Osteocyte (in vitro differentiated cells): Measurements from ENCODE around the gene RGS13. TPM values are rescaled to one million over a fixed set of nuclear protein-coding genes. Genes with fewer than 3 reads are reported as not detected.

Experiments used
- DNase-seq: peaks from one replicate; pipeline ENCODE4 v3.0.0; 2021; ENCODE audit warnings: mixed read lengths; ENCODE audit not compliant: unreplicated experiment; ENCODE audit errors: extremely low spot score
- H3K27ac Mint-ChIP-seq: one replicate; pipeline ENCODE4 v1.8.0; 2021; ENCODE audit warnings: mild to moderate bottlenecking, mixed read lengths; ENCODE audit not compliant: unreplicated experiment
- H3K27me3 Mint-ChIP-seq: one replicate; pipeline ENCODE4 v1.8.0; 2021; ENCODE audit warnings: mixed read lengths; ENCODE audit not compliant: unreplicated experiment
- H3K36me3 Mint-ChIP-seq: one replicate; pipeline ENCODE4 v1.8.0; 2021; ENCODE audit warnings: mixed read lengths; ENCODE audit not compliant: unreplicated experiment
- H3K4me1 Mint-ChIP-seq: one replicate; pipeline ENCODE4 v1.8.0; 2021; ENCODE audit warnings: mixed read lengths; ENCODE audit not compliant: unreplicated experiment
- H3K4me3 Mint-ChIP-seq: one replicate; pipeline ENCODE4 v1.8.0; 2021; ENCODE audit warnings: mild to moderate bottlenecking, moderate library complexity, mixed read lengths; ENCODE audit not compliant: unreplicated experiment
- H3K9me3 Mint-ChIP-seq: one replicate; pipeline ENCODE4 v1.8.0; 2021; ENCODE audit warnings: mixed read lengths; ENCODE audit not compliant: unreplicated experiment
- CTCF ChIP-seq: fragments of 200-600 bp; sonication (generic); IDR thresholded peaks from 2 replicates; pipeline ENCODE4 v1.5.0; 2021; ENCODE audit warnings: antibody characterized with exemption, mild to moderate bottlenecking, moderate library complexity
- total RNA-seq: library from RNA; stranded (reverse); gene quantifications from 2 replicates; pipeline ENCODE4 v1.2.1, GENCODE V29; 2021

Gene RGS13
- total RNA-seq, 1 donor from 2014 or later, result not detected

GRCh38 chr1:192592517-192592916 lies 43.4 kb upstream of the RGS13 start:
- H3K27me3 Mint-ChIP-seq, result no peaks in the 10 kb centered on the region
- DNase-seq, result no peak
- no peaks in the 10 kb centered on the region for H3K4me1 Mint-ChIP-seq
- no peak overlapping the region for H3K4me3 Mint-ChIP-seq
- H3K9me3 Mint-ChIP-seq, result no peaks in the 10 kb centered on the region
- TF ChIP-seq CTCF, result no peak
- H3K36me3 Mint-ChIP-seq, result no peaks in the 10 kb centered on the region
- H3K27ac Mint-ChIP-seq, result no peak overlapping the region

- DNase-seq, result no peak
- Mint-ChIP-seq H3K27me3 (no peaks in the 10 kb centered on the region), H3K4me1 (no peaks in the 10 kb centered on the region), H3K9me3 (no peaks in the 10 kb centered on the region), H3K27ac (no peak overlapping the region), H3K36me3 (no peaks in the 10 kb centered on the region), H3K4me3 (no peak overlapping the region)
- TF ChIP-seq CTCF, result no peak
Observed at GRCh38 chr1:192592981-192593708, 42.8 kb upstream of the RGS13 start.

DNA sequence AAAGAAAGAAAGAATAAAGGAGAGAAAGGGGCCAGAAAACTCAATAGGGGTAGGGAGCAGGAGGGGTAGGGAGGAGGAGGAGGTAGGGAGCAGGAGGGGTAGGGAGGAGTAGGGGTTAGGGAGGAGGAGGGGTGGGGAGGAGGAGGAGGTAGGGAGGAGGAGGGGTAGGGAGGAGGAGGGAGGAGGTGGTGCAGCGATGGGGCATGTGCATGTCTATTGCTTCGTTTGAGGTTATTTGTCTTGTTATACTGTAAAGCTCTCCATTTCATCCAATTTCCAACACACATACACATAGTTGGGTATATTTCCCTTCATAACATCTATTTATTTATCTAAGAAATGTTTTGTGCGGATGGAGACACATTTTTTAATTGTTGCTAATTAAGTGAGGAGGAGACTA lies 40.6 kb upstream of the RGS13 start:
- Mint-ChIP-seq H3K9me3 (no peaks in the 10 kb centered on the region), H3K36me3 (no peaks in the 10 kb centered on the region), H3K4me1 (no peaks in the 10 kb centered on the region), H3K4me3 (no peak overlapping the region), H3K27ac (no peak overlapping the region), H3K27me3 (no peaks in the 10 kb centered on the region)
- DNase-seq, result no peak
- no peak for TF ChIP-seq CTCF

DNA sequence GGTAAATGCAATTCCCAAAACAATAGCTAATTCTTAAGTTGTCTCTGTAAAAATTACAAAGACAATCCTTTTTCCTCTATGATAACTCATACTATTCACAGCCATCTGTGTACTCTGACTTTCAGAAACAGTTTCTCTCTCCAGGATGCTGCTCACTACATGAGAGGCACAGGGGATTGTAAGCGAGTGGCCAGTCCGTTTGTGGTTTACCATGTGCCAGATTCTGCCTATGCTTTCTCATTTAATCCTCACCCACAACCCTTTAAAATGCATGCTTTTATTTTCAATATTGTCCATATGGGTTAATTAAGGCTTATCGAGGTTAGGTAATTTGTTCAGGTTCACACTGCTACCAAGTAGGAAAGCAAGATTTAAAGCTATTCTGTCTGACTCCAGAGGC lies 37.4 kb upstream of the RGS13 start:
- no peak for DNase-seq
- no peaks in the 10 kb centered on the region for H3K36me3 Mint-ChIP-seq
- no peaks in the 10 kb centered on the region for H3K4me1 Mint-ChIP-seq
- H3K9me3 Mint-ChIP-seq, result no peaks in the 10 kb centered on the region
- H3K4me3 Mint-ChIP-seq, result no peak overlapping the region
- no peak for TF ChIP-seq CTCF
- H3K27ac Mint-ChIP-seq, result no peak overlapping the region
- H3K27me3 Mint-ChIP-seq, result no peaks in the 10 kb centered on the region

DNA sequence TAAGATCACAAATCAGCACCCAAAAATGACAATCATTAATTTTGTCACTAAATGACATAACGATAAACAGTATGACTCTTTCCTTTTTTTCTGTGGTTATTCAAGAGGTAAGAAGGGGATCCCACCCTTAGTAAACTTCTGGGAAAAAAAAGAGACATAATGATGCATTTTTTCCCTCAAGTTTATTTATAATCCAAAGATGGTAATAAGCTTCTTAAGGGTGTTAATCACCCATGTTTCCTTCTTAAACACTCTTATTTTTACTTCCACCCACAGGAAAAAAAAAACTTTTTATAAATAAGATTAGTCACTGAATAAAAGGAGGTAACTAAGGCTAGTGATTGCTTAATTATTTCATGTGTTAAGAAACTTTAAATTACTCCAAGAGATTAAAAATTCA lies 35.7 kb upstream of the RGS13 start:
- Mint-ChIP-seq H3K9me3 (no peaks in the 10 kb centered on the region), H3K36me3 (no peaks in the 10 kb centered on the region), H3K27me3 (no peaks in the 10 kb centered on the region), H3K4me1 (no peaks in the 10 kb centered on the region), H3K4me3 (no peak overlapping the region), H3K27ac (no peak overlapping the region)
- DNase-seq, result no peak
- TF ChIP-seq CTCF, result no peak
